Measurements from ENCODE around the gene LEMD1. TPM values are rescaled to one million over a fixed set of nuclear protein-coding genes. Genes with fewer than 3 reads are reported as not detected.

LEMD1 gene
- total RNA-seq, 1 experiment from 2014 or later = 26.3 TPM

- ChIA-PET POLR2A (no interaction called here), CTCF (interaction anchor here (0.8 to 2.5 kb wide), 7 partner anchors 16 to 211 kb away, joined by 3 to 10 read pairs (median 4); no protein-coding TSS in a partner anchor)
- H3K4me3 Mint-ChIP-seq = no peak overlapping the region
- no peak overlapping the region for H3K27ac Mint-ChIP-seq
- H3K36me3 Mint-ChIP-seq = no peaks in the 10 kb centered on the region
- no peaks in the 10 kb centered on the region for H3K9me3 Mint-ChIP-seq
- DNase-seq (ENCODE audit: low spot score) (no peak), ATAC-seq (no peak)
- TF ChIP-seq HMGXB4 (CRISPR knock-in tag; IDR thresholded peaks at IDR 0.05) (no peak), KAT7 (CRISPR knock-in tag; IDR thresholded peaks at IDR 0.05; ENCODE audit: borderline replicate concordance) (no peak), CREB1 (CRISPR knock-in tag; IDR thresholded peaks at IDR 0.05) (no peak), FOXK1 (CRISPR knock-in tag; IDR thresholded peaks at IDR 0.05) (no peak), TEAD4 (CRISPR knock-in tag; IDR thresholded peaks at IDR 0.05) (no peak), IRF2 (CRISPR knock-in tag; IDR thresholded peaks at IDR 0.05; ENCODE audit: borderline replicate concordance, low read depth) (no peak), JUN (CRISPR knock-in tag; IDR thresholded peaks at IDR 0.05) (no peak), ZNF281 (CRISPR knock-in tag; IDR thresholded peaks at IDR 0.05) (no peak), CTCF (IDR thresholded peaks at IDR 0.05) (no peak), PRRX2 (CRISPR knock-in tag; IDR thresholded peaks at IDR 0.05) (no peak), NFYB (CRISPR knock-in tag; conservative IDR thresholded peaks at IDR 0.05; ENCODE audit: low read depth) (no peak), ZBTB21 (CRISPR knock-in tag; IDR thresholded peaks at IDR 0.05; ENCODE audit: borderline replicate concordance) (no peak), ZNF416 (CRISPR knock-in tag; IDR thresholded peaks at IDR 0.05) (no peak), SMAD3 (CRISPR knock-in tag; IDR thresholded peaks at IDR 0.05; ENCODE audit: borderline replicate concordance) (no peak)
- H3K4me1 Mint-ChIP-seq = peaks cover 10% of the 10 kb centered on the region
- no peaks in the 10 kb centered on the region for H3K27me3 Mint-ChIP-seq (ENCODE audit: low read depth)
These were observed 41.0 kb downstream of the LEMD1 start for GRCh38 chr1:205380882-205381281.

- no peak overlapping the region for H3K27ac Mint-ChIP-seq
- no peaks in the 10 kb centered on the region for H3K27me3 Mint-ChIP-seq (ENCODE audit: low read depth)
- ChIA-PET POLR2A (no interaction called here), CTCF (interaction anchor here (1.6 to 2.5 kb wide), 3 partner anchors 25 to 52 kb away, joined by 4 to 10 read pairs (median 6); no protein-coding TSS in a partner anchor)
- no peaks in the 10 kb centered on the region for H3K36me3 Mint-ChIP-seq
- no peaks in the 10 kb centered on the region for H3K9me3 Mint-ChIP-seq
- ATAC-seq = no peak
- DNase-seq (ENCODE audit: low spot score) = no peak
- peaks cover 21% of the 10 kb centered on the region for H3K4me1 Mint-ChIP-seq
- no peak overlapping the region for H3K4me3 Mint-ChIP-seq
- TF ChIP-seq NR2C2 (CRISPR knock-in tag; IDR thresholded peaks at IDR 0.05) (no peak), NR1H2 (CRISPR knock-in tag; IDR thresholded peaks at IDR 0.05) (no peak), GRHL2 (CRISPR knock-in tag; IDR thresholded peaks at IDR 0.05; ENCODE audit: insufficient replicate concordance, severe bottlenecking) (no peak), ZSCAN18 (CRISPR knock-in tag; IDR thresholded peaks at IDR 0.05) (no peak), RORB (CRISPR knock-in tag; IDR thresholded peaks at IDR 0.05) (no peak), ATF6 (CRISPR knock-in tag; IDR thresholded peaks at IDR 0.05) (no peak), AR (CRISPR knock-in tag; IDR thresholded peaks at IDR 0.05) (no peak), SP1 (CRISPR knock-in tag; conservative IDR thresholded peaks at IDR 0.05) (no peak), KAT7 (CRISPR knock-in tag; IDR thresholded peaks at IDR 0.05; ENCODE audit: borderline replicate concordance) (no peak), ATF1 (CRISPR knock-in tag; IDR thresholded peaks at IDR 0.05) (no peak)
These were observed 42.8 kb downstream of the LEMD1 start for GRCh38 chr1:205379056-205379455.
